ENCODE data around the gene FAM83G.

Gene FAM83G

DNA sequence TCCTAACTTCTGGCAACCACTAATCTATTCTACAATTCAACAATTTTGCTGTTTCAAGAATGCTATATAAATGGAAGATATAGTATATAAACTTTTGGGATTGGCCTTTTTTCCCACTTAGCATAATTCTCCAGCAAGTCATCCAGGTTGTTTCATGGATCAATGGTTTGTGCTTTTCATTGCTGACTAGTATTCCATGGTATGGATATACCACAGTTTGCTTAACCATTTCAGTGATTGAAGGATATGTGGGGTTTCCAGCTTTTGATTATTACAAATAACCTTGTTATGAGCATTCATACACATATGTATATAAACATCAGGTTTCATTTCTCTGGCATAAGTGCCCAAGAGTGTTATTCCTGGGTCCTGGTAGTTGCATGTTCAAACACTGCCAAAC is 2.1 kb upstream of the FAM83G start:
- peaks cover 19% of the 10 kb centered on the region for H3K36me3 ChIP-seq (ENCODE audit: insufficient read depth, insufficient read length, low read length)
- H3K27me3 ChIP-seq (ENCODE audit: insufficient read depth, insufficient read length): no peaks in the 10 kb centered on the region
- TF ChIP-seq SUZ12 (IDR thresholded peaks at IDR 0.05; ENCODE audit: extremely low read depth, insufficient read depth, insufficient read length): no peak
- TF ChIP-seq ZNF274 (IDR thresholded peaks at IDR 0.05; ENCODE audit: low read depth, low read length): no peak
- TF ChIP-seq YY1 (IDR thresholded peaks at IDR 0.05; ENCODE audit: insufficient read depth, insufficient read length): no peak
- no peak overlapping the region for H3K4me3 ChIP-seq (ENCODE audit: insufficient read length, low read depth)
- no peak overlapping the region for H3K9ac ChIP-seq (ENCODE audit: insufficient read length, low read depth)
- no peak for DNase-seq (ENCODE audit: low read depth, low spot score)
- peaks cover 7% of the 10 kb centered on the region; the same call in 1 of the 2 replicates for H3K9me3 ChIP-seq (ENCODE audit: insufficient read depth, low read length)
- H3K4me1 ChIP-seq (ENCODE audit: insufficient read depth, insufficient read length): peaks cover 28% of the 10 kb centered on the region

- Histone ChIP-seq H3K27me3 (ENCODE audit: insufficient read depth, insufficient read length) (no peaks in the 10 kb centered on the region), H3K9ac (ENCODE audit: insufficient read length, low read depth) (no peak overlapping the region), H3K9me3 (ENCODE audit: insufficient read depth, low read length) (peaks cover 7% of the 10 kb centered on the region; the same call in 1 of the 2 replicates), H3K4me1 (ENCODE audit: insufficient read depth, insufficient read length) (peaks cover 28% of the 10 kb centered on the region), H3K4me3 (ENCODE audit: insufficient read length, low read depth) (no peak overlapping the region), H3K36me3 (ENCODE audit: insufficient read depth, insufficient read length, low read length) (peaks cover 26% of the 10 kb centered on the region)
- TF ChIP-seq ZNF274 (IDR thresholded peaks at IDR 0.05; ENCODE audit: low read depth, low read length) (no peak), SUZ12 (IDR thresholded peaks at IDR 0.05; ENCODE audit: extremely low read depth, insufficient read depth, insufficient read length) (no peak), YY1 (IDR thresholded peaks at IDR 0.05; ENCODE audit: insufficient read depth, insufficient read length) (no peak)
- DNase-seq (ENCODE audit: low read depth, low spot score): no peak
Measured at GRCh38 chr17:19005789-19006430, 1.3 kb upstream of the FAM83G start.

DNA sequence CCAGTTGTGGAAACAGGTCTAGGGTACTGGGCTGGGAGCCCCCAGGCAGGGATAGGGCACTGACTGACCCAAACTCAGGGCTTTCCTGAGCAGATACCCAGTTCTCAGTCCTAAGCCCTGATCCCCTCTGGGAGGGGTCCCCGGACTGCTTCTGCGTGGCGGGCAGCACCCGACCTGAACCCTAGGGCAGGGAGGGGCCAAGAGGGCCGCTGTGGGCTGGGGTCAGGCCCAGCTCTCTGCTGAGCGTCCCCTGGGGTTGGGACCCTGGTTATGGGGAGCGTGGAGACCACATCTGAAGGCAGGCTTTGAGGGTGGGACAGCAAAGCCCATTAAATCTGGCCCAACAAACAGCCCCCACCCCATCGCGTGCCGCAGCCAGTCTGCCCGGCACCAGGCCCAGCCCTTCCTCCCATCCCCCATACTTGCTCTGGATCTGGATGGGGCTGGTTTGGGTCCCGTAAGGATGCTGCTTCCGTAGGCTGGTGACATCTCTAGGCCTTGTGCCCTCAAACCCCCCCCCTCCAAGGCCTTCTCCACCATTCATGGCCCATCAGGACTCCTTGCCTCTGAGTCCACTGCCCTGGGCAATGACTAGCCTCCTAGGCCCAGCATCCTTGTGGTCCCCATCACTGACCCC is 691 bp upstream of the FAM83G start:
- Histone ChIP-seq H3K9ac (ENCODE audit: insufficient read length, low read depth) (peak overlapping the region; percentile 70), H3K9me3 (ENCODE audit: insufficient read depth, low read length) (peaks cover 7% of the 10 kb centered on the region; the same call in 1 of the 2 replicates), H3K36me3 (ENCODE audit: insufficient read depth, insufficient read length, low read length) (peaks cover 33% of the 10 kb centered on the region), H3K4me3 (ENCODE audit: insufficient read length, low read depth) (peak overlapping the region; percentile 68), H3K27me3 (ENCODE audit: insufficient read depth, insufficient read length) (no peaks in the 10 kb centered on the region), H3K4me1 (ENCODE audit: insufficient read depth, insufficient read length) (peaks cover 33% of the 10 kb centered on the region)
- TF ChIP-seq SUZ12 (IDR thresholded peaks at IDR 0.05; ENCODE audit: extremely low read depth, insufficient read depth, insufficient read length) (no peak), YY1 (IDR thresholded peaks at IDR 0.05; ENCODE audit: insufficient read depth, insufficient read length) (no peak), ZNF274 (IDR thresholded peaks at IDR 0.05; ENCODE audit: low read depth, low read length) (no peak)
- DNase-seq (ENCODE audit: low read depth, low spot score): no peak

GRCh38 chr17:19003543-19004420 is 782 bp downstream of the FAM83G start:
- DNase-seq (ENCODE audit: low read depth, low spot score): no peak
- Histone ChIP-seq H3K4me1 (ENCODE audit: insufficient read depth, insufficient read length) (peaks cover 33% of the 10 kb centered on the region), H3K4me3 (ENCODE audit: insufficient read length, low read depth) (peak overlapping the region; percentile 68)

GRCh38 chr17:19002805-19003542 is 1.6 kb downstream of the FAM83G start:
- Histone ChIP-seq H3K9me3 (ENCODE audit: insufficient read depth, low read length) (peaks cover 7% of the 10 kb centered on the region; the same call in 1 of the 2 replicates), H3K9ac (ENCODE audit: insufficient read length, low read depth) (peak overlapping the region; percentile 75), H3K4me1 (ENCODE audit: insufficient read depth, insufficient read length) (peaks cover 33% of the 10 kb centered on the region), H3K4me3 (ENCODE audit: insufficient read length, low read depth) (peak overlapping the region; percentile 55), H3K36me3 (ENCODE audit: insufficient read depth, insufficient read length, low read length) (peaks cover 52% of the 10 kb centered on the region), H3K27me3 (ENCODE audit: insufficient read depth, insufficient read length) (no peaks in the 10 kb centered on the region)
- TF ChIP-seq SUZ12 (IDR thresholded peaks at IDR 0.05; ENCODE audit: extremely low read depth, insufficient read depth, insufficient read length) (no peak), ZNF274 (IDR thresholded peaks at IDR 0.05; ENCODE audit: low read depth, low read length) (no peak), YY1 (IDR thresholded peaks at IDR 0.05; ENCODE audit: insufficient read depth, insufficient read length) (no peak)
- no peak for DNase-seq (ENCODE audit: low read depth, low spot score)

More at GRCh38 chr17:19003543-19004420, 782 bp downstream of the FAM83G start:
- H3K27me3 ChIP-seq (ENCODE audit: insufficient read depth, insufficient read length): no peaks in the 10 kb centered on the region
- no peak for TF ChIP-seq ZNF274 (IDR thresholded peaks at IDR 0.05; ENCODE audit: low read depth, low read length)
- no peak for TF ChIP-seq YY1 (IDR thresholded peaks at IDR 0.05; ENCODE audit: insufficient read depth, insufficient read length)
- TF ChIP-seq SUZ12 (IDR thresholded peaks at IDR 0.05; ENCODE audit: extremely low read depth, insufficient read depth, insufficient read length): no peak
- H3K36me3 ChIP-seq (ENCODE audit: insufficient read depth, insufficient read length, low read length): peaks cover 45% of the 10 kb centered on the region
- H3K9ac ChIP-seq (ENCODE audit: insufficient read length, low read depth): peak overlapping the region; percentile 86
- peaks cover 7% of the 10 kb centered on the region; the same call in 1 of the 2 replicates for H3K9me3 ChIP-seq (ENCODE audit: insufficient read depth, low read length)

GRCh38 chr17:19001907-19002590 is 2.5 kb downstream of the FAM83G start:
- H3K9ac ChIP-seq (ENCODE audit: insufficient read length, low read depth): no peak overlapping the region
- H3K27me3 ChIP-seq (ENCODE audit: insufficient read depth, insufficient read length): no peaks in the 10 kb centered on the region

More at GRCh38 chr17:19001907-19002590, 2.5 kb downstream of the FAM83G start:
- Histone ChIP-seq H3K9me3 (ENCODE audit: insufficient read depth, low read length) (peaks cover 7% of the 10 kb centered on the region; the same call in 1 of the 2 replicates), H3K36me3 (ENCODE audit: insufficient read depth, insufficient read length, low read length) (peaks cover 58% of the 10 kb centered on the region), H3K4me3 (ENCODE audit: insufficient read length, low read depth) (no peak overlapping the region), H3K4me1 (ENCODE audit: insufficient read depth, insufficient read length) (peaks cover 33% of the 10 kb centered on the region)
- no peak for DNase-seq (ENCODE audit: low read depth, low spot score)
- TF ChIP-seq ZNF274 (IDR thresholded peaks at IDR 0.05; ENCODE audit: low read depth, low read length) (no peak), SUZ12 (IDR thresholded peaks at IDR 0.05; ENCODE audit: extremely low read depth, insufficient read depth, insufficient read length) (no peak), YY1 (IDR thresholded peaks at IDR 0.05; ENCODE audit: insufficient read depth, insufficient read length) (no peak)
